Head of caudate nucleus (tissue), 42 donors: ENCODE measurements around the gene DLG5.

Experiments
- DNase-seq, 42 donors: peaks; one replicate each; pipeline versions ENCODE4 v3.0.0 to v3.0.0-alpha.2; 2020 to 2021; ENCODE audit warnings: mixed read lengths in 7 of 42
- intact Hi-C: fragments of 100-400 bp; cut with DNase I; formaldehyde crosslinking; loops from one replicate; pipeline ENCODE4 v1.15.0; 2022

DLG5 gene

GRCh38 chr10:77926566-77927401 lies at the start of gene DLG5:
Gene DLG5 (minus strand): TSS chr10:77926755. CDS start chr10:77926520, 235 bp downstream.
- intact Hi-C loops: loop anchor here (5.0 kb wide), 1 partner anchor 79 kb away; no protein-coding TSS in a partner anchor
- DNase-seq: peak in 41 of 42 donors; percentile 4 to 85 (median 64)

GRCh38 chr10:77975086-77975666 lies 48.6 kb upstream of the DLG5 start:
- intact Hi-C loops: no loop called here
- DNase-seq: peak in 1 of 42 donors; percentile 9

GRCh38 chr10:77974396-77975074 lies 48.0 kb upstream of the DLG5 start:
- intact Hi-C loops: loop anchor here (5.0 kb wide), 1 partner anchor 127 kb away; no protein-coding TSS in a partner anchor
- peak in 2 of 42 donors; percentile 36 to 45 for DNase-seq

- intact Hi-C loops: loop anchor here (5.0 kb wide), 1 partner anchor 126 kb away; no protein-coding TSS in a partner anchor
- no peak for DNase-seq
Observed at GRCh38 chr10:77973276-77973675, 46.7 kb upstream of the DLG5 start.

GRCh38 chr10:77972148-77972547 lies 45.6 kb upstream of the DLG5 start:
- intact Hi-C loops: loop anchor here (5.0 kb wide), 1 partner anchor 125 kb away; no protein-coding TSS in a partner anchor
- DNase-seq: no peak

- DNase-seq: no peak
- intact Hi-C loops: loop anchor here (5.0 kb wide), 1 partner anchor 124 kb away; no protein-coding TSS in a partner anchor
Observed at GRCh38 chr10:77971804-77972144, 45.2 kb upstream of the DLG5 start.

- intact Hi-C loops: loop anchor here (5.0 kb wide), 1 partner anchor 124 kb away; no protein-coding TSS in a partner anchor
Observed at GRCh38 chr10:77970869-77971803, 44.6 kb upstream of the DLG5 start.

GRCh38 chr10:77969114-77969513 lies 42.6 kb upstream of the DLG5 start:
- intact Hi-C loops: no loop called here
- no peak for DNase-seq

More at GRCh38 chr10:77970869-77971803, 44.6 kb upstream of the DLG5 start:
- no peak for DNase-seq

GRCh38 chr10:77967611-77968022 lies 41.1 kb upstream of the DLG5 start:
- DNase-seq: no peak
- intact Hi-C loops: no loop called here

- DNase-seq: no peak
- intact Hi-C loops: no loop called here
Observed at GRCh38 chr10:77965294-77965693, 38.7 kb upstream of the DLG5 start.

- no peak for DNase-seq
- intact Hi-C loops: no loop called here
Observed at GRCh38 chr10:77964811-77965210, 38.3 kb upstream of the DLG5 start.

GRCh38 chr10:77963901-77964300 lies 37.3 kb upstream of the DLG5 start:
- intact Hi-C loops: no loop called here
- DNase-seq: no peak

GRCh38 chr10:77962350-77963146 lies 36.0 kb upstream of the DLG5 start:
- intact Hi-C loops: no loop called here
- no peak for DNase-seq

GRCh38 chr10:77961668-77962067 lies 35.1 kb upstream of the DLG5 start:
- DNase-seq: no peak
- intact Hi-C loops: no loop called here

GRCh38 chr10:77960829-77961329 lies 34.3 kb upstream of the DLG5 start:
- DNase-seq: no peak
- intact Hi-C loops: no loop called here

GRCh38 chr10:77959887-77960455 lies 33.4 kb upstream of the DLG5 start:
- DNase-seq: no peak
- intact Hi-C loops: no loop called here

- intact Hi-C loops: no loop called here
- peak in 2 of 42 donors; percentile 30 to 60 for DNase-seq
Observed at GRCh38 chr10:77959384-77959783, 32.8 kb upstream of the DLG5 start.
